Neuron (in vitro differentiated cells): Measurements from ENCODE around the gene FDCSP.

ENCODE experiments used
- H2AFZ ChIP-seq: one replicate; pipeline ENCODE4 v1.6.1; 2013; ENCODE audit warnings: low read depth, mild to moderate bottlenecking, inconsistent platforms, low read length, moderate library complexity
- H3K27me3 ChIP-seq: one replicate; pipeline ENCODE4 v1.6.1; 2013; ENCODE audit warnings: low read length; ENCODE audit not compliant: insufficient read depth
- H3K36me3 ChIP-seq: one replicate; pipeline ENCODE4 v1.6.1; 2013; ENCODE audit warnings: low read length; ENCODE audit not compliant: insufficient read depth
- H3K4me1 ChIP-seq: one replicate; pipeline ENCODE4 v1.6.1; 2013; ENCODE audit warnings: low read length; ENCODE audit not compliant: insufficient read depth
- H3K4me3 ChIP-seq: 2 replicates; pipeline ENCODE4 v1.5.1; 2013; ENCODE audit warnings: mild to moderate bottlenecking, low read length, moderate library complexity
- H3K9me3 ChIP-seq: one replicate; pipeline ENCODE4 v1.6.1; 2013; ENCODE audit warnings: low read length

FDCSP gene

GRCh38 chr4:70225824-70226223, at the start of gene FDCSP:
FDCSP (plus strand) TSS chr4:70226124; CDS start chr4:70231195, 5,071 bp downstream.
- Histone ChIP-seq H3K4me3 (no peak within 1 kb of the TSS), H3K9me3 (no peaks in the 10 kb centered on the region), H3K36me3 (no peaks in the 10 kb centered on the region), H3K27me3 (no peaks in the 10 kb centered on the region), H2AFZ (no peak within 1 kb of the TSS), H3K4me1 (no peaks in the 10 kb centered on the region)

- no peaks in the 10 kb centered on the region for H3K36me3 ChIP-seq
- no peaks in the 10 kb centered on the region for H3K4me1 ChIP-seq
- H3K27me3 ChIP-seq, result no peaks in the 10 kb centered on the region
- no peaks in the 10 kb centered on the region for H3K9me3 ChIP-seq
- no peak overlapping the region for H3K4me3 ChIP-seq
- H2AFZ ChIP-seq, result no peak overlapping the region
Observed at GRCh38 chr4:70177090-70177489, 48.8 kb upstream of the FDCSP start.

GRCh38 chr4:70178075-70178660, 47.8 kb upstream of the FDCSP start:
- no peaks in the 10 kb centered on the region for H3K36me3 ChIP-seq
- H3K4me3 ChIP-seq, result no peak overlapping the region
- no peak overlapping the region for H2AFZ ChIP-seq
- no peaks in the 10 kb centered on the region for H3K9me3 ChIP-seq
- H3K4me1 ChIP-seq, result no peaks in the 10 kb centered on the region
- H3K27me3 ChIP-seq, result no peaks in the 10 kb centered on the region

- Histone ChIP-seq H3K36me3 (no peaks in the 10 kb centered on the region), H3K27me3 (no peaks in the 10 kb centered on the region), H3K4me1 (no peaks in the 10 kb centered on the region), H2AFZ (no peak overlapping the region), H3K4me3 (no peak overlapping the region), H3K9me3 (no peaks in the 10 kb centered on the region)
Observed at GRCh38 chr4:70179811-70180210, 46.1 kb upstream of the FDCSP start.

GRCh38 chr4:70181864-70182263, 44.1 kb upstream of the FDCSP start:
- Histone ChIP-seq H3K27me3 (no peaks in the 10 kb centered on the region), H3K36me3 (no peaks in the 10 kb centered on the region), H3K4me3 (no peak overlapping the region), H3K9me3 (no peaks in the 10 kb centered on the region), H3K4me1 (no peaks in the 10 kb centered on the region), H2AFZ (no peak overlapping the region)

- no peaks in the 10 kb centered on the region for H3K9me3 ChIP-seq
- H2AFZ ChIP-seq, result no peak overlapping the region
- H3K36me3 ChIP-seq, result no peaks in the 10 kb centered on the region
- H3K27me3 ChIP-seq, result no peaks in the 10 kb centered on the region
- H3K4me1 ChIP-seq, result no peaks in the 10 kb centered on the region
- H3K4me3 ChIP-seq, result no peak overlapping the region
Observed at GRCh38 chr4:70182517-70183167, 43.3 kb upstream of the FDCSP start.

- H2AFZ ChIP-seq, result no peak overlapping the region
- H3K4me3 ChIP-seq, result no peak overlapping the region
- H3K9me3 ChIP-seq, result no peaks in the 10 kb centered on the region
- no peaks in the 10 kb centered on the region for H3K36me3 ChIP-seq
- H3K27me3 ChIP-seq, result no peaks in the 10 kb centered on the region
- H3K4me1 ChIP-seq, result no peaks in the 10 kb centered on the region
Observed at GRCh38 chr4:70183168-70183939, 42.6 kb upstream of the FDCSP start.

GRCh38 chr4:70183940-70184246, 42.0 kb upstream of the FDCSP start:
- H2AFZ ChIP-seq, result no peak overlapping the region
- no peaks in the 10 kb centered on the region for H3K4me1 ChIP-seq
- H3K4me3 ChIP-seq, result no peak overlapping the region
- H3K9me3 ChIP-seq, result no peaks in the 10 kb centered on the region
- H3K36me3 ChIP-seq, result no peaks in the 10 kb centered on the region
- no peaks in the 10 kb centered on the region for H3K27me3 ChIP-seq

GRCh38 chr4:70187216-70187615, 38.7 kb upstream of the FDCSP start:
- Histone ChIP-seq H2AFZ (no peak overlapping the region), H3K36me3 (no peaks in the 10 kb centered on the region), H3K9me3 (no peaks in the 10 kb centered on the region)

GRCh38 chr4:70190579-70190978, 35.3 kb upstream of the FDCSP start:
- no peak overlapping the region for H2AFZ ChIP-seq
- no peaks in the 10 kb centered on the region for H3K27me3 ChIP-seq
- no peaks in the 10 kb centered on the region for H3K4me1 ChIP-seq
- H3K36me3 ChIP-seq, result no peaks in the 10 kb centered on the region
- H3K9me3 ChIP-seq, result no peaks in the 10 kb centered on the region
- no peak overlapping the region for H3K4me3 ChIP-seq

More at GRCh38 chr4:70187216-70187615, 38.7 kb upstream of the FDCSP start:
- H3K4me3 ChIP-seq, result no peak overlapping the region
- no peaks in the 10 kb centered on the region for H3K27me3 ChIP-seq
- no peaks in the 10 kb centered on the region for H3K4me1 ChIP-seq

GRCh38 chr4:70191647-70192046, 34.3 kb upstream of the FDCSP start:
- H3K4me3 ChIP-seq, result no peak overlapping the region
- H3K9me3 ChIP-seq, result no peaks in the 10 kb centered on the region
- no peak overlapping the region for H2AFZ ChIP-seq
- H3K4me1 ChIP-seq, result no peaks in the 10 kb centered on the region
- no peaks in the 10 kb centered on the region for H3K36me3 ChIP-seq
- no peaks in the 10 kb centered on the region for H3K27me3 ChIP-seq

GRCh38 chr4:70192895-70193294, 33.0 kb upstream of the FDCSP start:
- no peak overlapping the region for H3K4me3 ChIP-seq
- no peaks in the 10 kb centered on the region for H3K36me3 ChIP-seq
- no peaks in the 10 kb centered on the region for H3K4me1 ChIP-seq
- H3K27me3 ChIP-seq, result no peaks in the 10 kb centered on the region
- no peaks in the 10 kb centered on the region for H3K9me3 ChIP-seq
- no peak overlapping the region for H2AFZ ChIP-seq

- no peaks in the 10 kb centered on the region for H3K27me3 ChIP-seq
- no peak within 1 kb of the TSS for H2AFZ ChIP-seq
- no peaks in the 10 kb centered on the region for H3K36me3 ChIP-seq
- no peak within 1 kb of the TSS for H3K4me3 ChIP-seq
- H3K9me3 ChIP-seq, result no peaks in the 10 kb centered on the region
- no peaks in the 10 kb centered on the region for H3K4me1 ChIP-seq
Observed at GRCh38 chr4:70195425-70195824, 30.5 kb upstream of the FDCSP start, which contains the start of gene ODAM. ODAM (plus strand) TSS chr4:70195725; CDS start chr4:70196544, 819 bp downstream.
